K562 (cell line): ENCODE data around the gene ALG1. TPM values are rescaled to one million over a fixed set of nuclear protein-coding genes. Genes with fewer than 3 reads are reported as not detected.
A peak's percentile ranks its signal among the peaks of the same experiment; 100 is the strongest.

ENCODE experiments used
- ATAC-seq: fragments of 200-7000 bp; cut with Tn5 transposase; 3 replicates; pipeline ENCODE4 v1.9.1; 2020; ENCODE audit warnings: moderate library complexity
- BruUV-seq: library from RNA; stranded (reverse); fragments of 400-500 nt; replicated peaks from 2 replicates; lab custom pipeline; 2021; lab: Mats Ljungman, UMichigan
- CTCF ChIA-PET: fragments of 300-600 bp; formaldehyde crosslinking; extraction: SDS; loops from one replicate; lab custom pipeline; 2021; ENCODE audit warnings: low intra/inter-chr PET ratio; lab: Yijun Ruan, JAX
- POLR2A ChIA-PET: fragments of 300-600, 350-650 bp; sonication (Branson Sonifier 250); formaldehyde crosslinking; extraction: SDS; loops from one replicate; lab custom pipeline; 2021; ENCODE audit warnings: antibody characterized with exemption, inconsistent platforms; lab: Yijun Ruan, JAX
- DNase-seq, 4 experiments: peaks; one replicate each; pipeline versions ENCODE4 v3.0.0 to v3.0.0-alpha.2; 2011 to 2018; ENCODE audit warnings: low spot score in 3 of 4, mixed read lengths in 3 of 4; ENCODE audit errors: extremely low read depth in 1 of 4
- FAIRE-seq: peaks from 2 replicates; lab custom pipeline; 2011; peaks lifted over from hg19 to GRCh38; lab: Jason Lieb, UNC
- H2AFZ ChIP-seq: 2 replicates; pipeline ENCODE4 v1.6.0; 2011; ENCODE audit warnings: low read depth, low read length, control low read depth, inconsistent platforms
- H3K27ac ChIP-seq: fragments of 200-600 bp; 3 replicates; pipeline ENCODE4 v1.8.0; 2011; ENCODE audit warnings: low read depth, mild to moderate bottlenecking, control low read depth, inconsistent platforms, low read length, moderate library complexity, mixed read lengths; ENCODE audit errors: extremely low read depth
- H3K27me3 ChIP-seq, 2 experiments: fragments of 300-600 bp in 1 of 2; 2 replicates in 1 of 2; 3 replicates in 1 of 2; pipeline versions ENCODE4 v1.6.0 to v1.8.0; 2011; ENCODE audit warnings: inconsistent platforms in 2 of 2, low read length in 2 of 2, mild to moderate bottlenecking in 1 of 2, mixed read lengths in 1 of 2, moderate library complexity in 1 of 2; ENCODE audit not compliant: control insufficient read depth in 2 of 2, insufficient read depth in 2 of 2
- H3K36me3 ChIP-seq: fragments of 300-600 bp; 3 replicates; pipeline ENCODE4 v1.8.0; 2011; ENCODE audit warnings: mild to moderate bottlenecking, low read length, inconsistent platforms; ENCODE audit not compliant: control insufficient read depth, insufficient read depth
- H3K4me1 ChIP-seq, 2 experiments: fragments of 200-600 bp in 1 of 2; replicated peaks in 1 of 2; 2 replicates in 1 of 2; 3 replicates in 1 of 2; pipeline versions ENCODE4 v1.5.1 to v1.8.0; 2011; ENCODE audit warnings: inconsistent platforms in 2 of 2, low read length in 2 of 2, mild to moderate bottlenecking in 1 of 2, mixed read lengths in 1 of 2, moderate library complexity in 1 of 2; ENCODE audit not compliant: control insufficient read depth in 2 of 2, insufficient read depth in 2 of 2
- H3K4me2 ChIP-seq: 2 replicates; pipeline ENCODE4 v1.6.1; 2011; ENCODE audit warnings: low read length, control low read depth, inconsistent platforms, mixed read lengths; ENCODE audit not compliant: insufficient read depth
- H3K4me3 ChIP-seq: fragments of 200-600 bp; sonication (generic), shearing (Covaris generic); 2 replicates; pipeline ENCODE4 v1.5.1; 2016; ENCODE audit warnings: control low read depth, inconsistent platforms
- H3K79me2 ChIP-seq: fragments of 200-600 bp; 3 replicates; pipeline ENCODE4 v1.8.0; 2011; ENCODE audit warnings: low read length, inconsistent platforms; ENCODE audit not compliant: control insufficient read depth, insufficient read depth
- H3K9ac ChIP-seq, 2 experiments: 2 replicates each; pipeline versions ENCODE4 v1.6.0 to v1.6.1; 2011; ENCODE audit warnings: low read depth in 2 of 2, low read length in 2 of 2, control low read depth in 1 of 2, inconsistent platforms in 1 of 2, mild to moderate bottlenecking in 1 of 2, mixed read lengths in 1 of 2; ENCODE audit not compliant: insufficient read depth in 1 of 2
- H3K9me1 ChIP-seq: one replicate; pipeline ENCODE4 v1.6.0; 2011; ENCODE audit warnings: inconsistent platforms, mild to moderate bottlenecking, low read length, moderate library complexity; ENCODE audit not compliant: control insufficient read depth, insufficient read depth
- H3K9me3 ChIP-seq: replicated peaks from 2 replicates; pipeline ENCODE4 v1.5.1; 2011; ENCODE audit warnings: low read depth, low read length, inconsistent platforms; ENCODE audit not compliant: control insufficient read depth, insufficient read depth
- H4K20me1 ChIP-seq: replicated peaks from 2 replicates; pipeline ENCODE4 v1.6.1; 2011; ENCODE audit warnings: low read length, inconsistent platforms, mixed read lengths; ENCODE audit not compliant: control insufficient read depth, insufficient read depth
- ELF2 ChIP-seq: fragments of 250-450 bp; sonication (Bioruptor Pico); IDR thresholded peaks from 2 replicates; pipeline ENCODE4 v1.5.0; 2021; ENCODE audit warnings: mild to moderate bottlenecking
- XRCC4 ChIP-seq: IDR thresholded peaks from one replicate; pipeline ENCODE4 v1.6.1; 2011; ENCODE audit not compliant: insufficient read depth, insufficient read length; ENCODE audit errors: extremely low read depth
- WGBS: fragments of 100-300 bp; shearing (Covaris generic); methylation state at CpG from one replicate; pipeline ENCODE4 v1.1.6; 2016; ENCODE audit warnings: low coverage, mixed read lengths; ENCODE audit not compliant: insufficient coverage; ENCODE audit errors: missing lambda C conversion rate; 5-methylcytosine and 5-hydroxymethylcytosine counted together
- in situ Hi-C: fragments of 300-500 bp; cut with MboI; formaldehyde crosslinking; loops from 4 replicates; pipeline ENCODE4 v1.15.0; 2018; ENCODE audit warnings: inconsistent platforms, mixed read lengths
- intact Hi-C: fragments of 100-400 bp; cut with micrococcal nuclease; formaldehyde crosslinking; loops from 2 replicates; pipeline ENCODE4 v1.14.2; 2022
- polyA plus RNA-seq, 8 experiments: library from polyadenylated mRNA; depleted of rRNA in 4 of 8; stranded (reverse) in 5 of 8; unstranded in 3 of 8; fragments of >200 nt; fragmentation: Nextera tagmentation in 2 of 8; fragmentation: Illumina TruSeq in 1 of 8; extraction: Ambion mirVana in 2 of 8; extraction: Trizol in 1 of 8; gene quantifications; 2 replicates each; pipeline versions ENCODE4 v1.2.1 to v1.2.3, GENCODE V29; 2011 to 2014; ENCODE audit warnings: inconsistent platforms in 1 of 8, missing spikeins in 1 of 8
- total RNA-seq, 7 experiments: library from RNA; depleted of rRNA in 6 of 7; stranded (reverse); fragments of >200 nt in 6 of 7; fragmentation: Illumina TruSeq in 2 of 7; extraction: Trizol in 2 of 7; gene quantifications; 2 replicates each; pipeline versions ENCODE4 v1.2.1 to v1.2.3, GENCODE V29; 2011 to 2021; ENCODE audit warnings: low replicate concordance in 1 of 7
- TF ChIP-seq, protein P1 (sequence below): fragments of 250-450 bp; sonication (Bioruptor Pico); IDR thresholded peaks from 2 replicates; pipeline ENCODE4 v1.5.0; 2020; ENCODE audit warnings: mild to moderate bottlenecking, borderline replicate concordance
- TF ChIP-seq, protein P2 (sequence below): fragments of 450-650 bp; IDR thresholded peaks from 2 replicates; pipeline ENCODE4 v1.6.1; 2018; ENCODE audit not compliant: partially characterized antibody

The ALG1 gene
- total and polyA plus RNA-seq, 9 of the 15 experiments (the other 6 are each of a cell fraction or from before 2014, with no cell fraction given): 1.1 to 26.4 (median 18.3) TPM

DNA sequence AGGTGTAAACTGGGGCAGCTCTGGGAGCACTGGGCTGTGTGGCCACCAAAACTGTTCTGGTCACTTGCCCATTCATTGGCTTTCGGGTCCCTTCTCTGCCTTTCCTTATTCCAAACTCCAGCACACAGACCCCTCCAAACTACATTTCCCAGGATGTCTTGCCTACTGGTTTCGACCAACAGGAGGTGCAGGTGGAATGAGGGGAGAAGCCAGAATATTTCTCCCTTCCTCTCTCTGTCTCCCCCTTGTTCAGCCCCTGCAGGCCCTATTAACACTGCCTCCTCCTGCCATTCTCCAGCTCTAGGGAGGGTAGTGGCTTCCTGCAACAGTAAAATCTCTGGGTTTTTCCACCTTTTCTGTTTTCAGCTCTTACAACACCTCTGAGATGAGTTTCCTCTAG is 24.7 kb upstream of the ALG1 start:
- in situ Hi-C loops: no loop called here

More for the DNA sequence above, 24.7 kb upstream of the ALG1 start:
- Histone ChIP-seq H3K4me3 (no peak overlapping the region), H3K36me3 (no peaks in the 10 kb centered on the region), H3K79me2 (no peaks in the 10 kb centered on the region), H3K9me3 (no peaks in the 10 kb centered on the region), H3K4me2 (no peak overlapping the region), H3K9ac (no peak overlapping the region), H3K9me1 (no peaks in the 10 kb centered on the region), H4K20me1 (peaks cover 16% of the 10 kb centered on the region), H3K4me1 (no peaks in the 10 kb centered on the region; a peak in 1 of 5 replicates), H3K27ac (no peak overlapping the region), H3K27me3 (peaks cover 29 to 35% of the 10 kb centered on the region in 2 experiments), H2AFZ (no peak overlapping the region)
- 0% methylated on average over 2 of the region's 2 CpGs for WGBS
- intact Hi-C loops: no loop called here
- FAIRE-seq: no peak
- ATAC-seq: no peak
- ChIA-PET CTCF (no interaction called here), POLR2A (interaction anchor here (2.7 kb wide), 1 partner anchor 12 kb away, joined by 10 read pairs; the partner anchor contains the start of gene NAGPA)
- no TSS peak for BruUV-seq
- DNase-seq: peak in 1 of 4 experiments; percentile 3
- TF ChIP-seq ELF2: no peak
- no peak for TF ChIP-seq XRCC4
- TF ChIP-seq, protein P1, sequence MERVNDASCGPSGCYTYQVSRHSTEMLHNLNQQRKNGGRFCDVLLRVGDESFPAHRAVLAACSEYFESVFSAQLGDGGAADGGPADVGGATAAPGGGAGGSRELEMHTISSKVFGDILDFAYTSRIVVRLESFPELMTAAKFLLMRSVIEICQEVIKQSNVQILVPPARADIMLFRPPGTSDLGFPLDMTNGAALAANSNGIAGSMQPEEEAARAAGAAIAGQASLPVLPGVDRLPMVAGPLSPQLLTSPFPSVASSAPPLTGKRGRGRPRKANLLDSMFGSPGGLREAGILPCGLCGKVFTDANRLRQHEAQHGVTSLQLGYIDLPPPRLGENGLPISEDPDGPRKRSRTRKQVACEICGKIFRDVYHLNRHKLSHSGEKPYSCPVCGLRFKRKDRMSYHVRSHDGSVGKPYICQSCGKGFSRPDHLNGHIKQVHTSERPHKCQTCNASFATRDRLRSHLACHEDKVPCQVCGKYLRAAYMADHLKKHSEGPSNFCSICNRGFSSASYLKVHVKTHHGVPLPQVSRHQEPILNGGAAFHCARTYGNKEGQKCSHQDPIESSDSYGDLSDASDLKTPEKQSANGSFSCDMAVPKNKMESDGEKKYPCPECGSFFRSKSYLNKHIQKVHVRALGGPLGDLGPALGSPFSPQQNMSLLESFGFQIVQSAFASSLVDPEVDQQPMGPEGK (CRISPR knock-in tag): no peak
- TF ChIP-seq, protein P2, sequence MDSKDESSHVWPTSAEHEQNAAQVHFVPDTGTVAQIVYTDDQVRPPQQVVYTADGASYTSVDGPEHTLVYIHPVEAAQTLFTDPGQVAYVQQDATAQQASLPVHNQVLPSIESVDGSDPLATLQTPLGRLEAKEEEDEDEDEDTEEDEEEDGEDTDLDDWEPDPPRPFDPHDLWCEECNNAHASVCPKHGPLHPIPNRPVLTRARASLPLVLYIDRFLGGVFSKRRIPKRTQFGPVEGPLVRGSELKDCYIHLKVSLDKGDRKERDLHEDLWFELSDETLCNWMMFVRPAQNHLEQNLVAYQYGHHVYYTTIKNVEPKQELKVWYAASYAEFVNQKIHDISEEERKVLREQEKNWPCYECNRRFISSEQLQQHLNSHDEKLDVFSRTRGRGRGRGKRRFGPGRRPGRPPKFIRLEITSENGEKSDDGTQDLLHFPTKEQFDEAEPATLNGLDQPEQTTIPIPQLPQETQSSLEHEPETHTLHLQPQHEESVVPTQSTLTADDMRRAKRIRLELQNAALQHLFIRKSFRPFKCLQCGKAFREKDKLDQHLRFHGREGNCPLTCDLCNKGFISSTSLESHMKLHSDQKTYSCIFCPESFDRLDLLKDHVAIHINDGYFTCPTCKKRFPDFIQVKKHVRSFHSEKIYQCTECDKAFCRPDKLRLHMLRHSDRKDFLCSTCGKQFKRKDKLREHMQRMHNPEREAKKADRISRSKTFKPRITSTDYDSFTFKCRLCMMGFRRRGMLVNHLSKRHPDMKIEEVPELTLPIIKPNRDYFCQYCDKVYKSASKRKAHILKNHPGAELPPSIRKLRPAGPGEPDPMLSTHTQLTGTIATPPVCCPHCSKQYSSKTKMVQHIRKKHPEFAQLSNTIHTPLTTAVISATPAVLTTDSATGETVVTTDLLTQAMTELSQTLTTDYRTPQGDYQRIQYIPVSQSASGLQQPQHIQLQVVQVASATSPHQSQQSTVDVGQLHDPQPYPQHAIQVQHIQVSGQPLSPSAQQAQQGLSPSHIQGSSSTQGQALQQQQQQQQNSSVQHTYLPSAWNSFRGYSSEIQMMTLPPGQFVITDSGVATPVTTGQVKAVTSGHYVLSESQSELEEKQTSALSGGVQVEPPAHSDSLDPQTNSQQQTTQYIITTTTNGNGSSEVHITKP: peak; percentile 58
